K562 (cell line): ENCODE measurements around the gene KCNIP2. TPM values are rescaled to one million over a fixed set of nuclear protein-coding genes. Genes with fewer than 3 reads are reported as not detected.

Source experiments
- CHD7 ChIP-seq: fragments of 200-600 bp; sonication (generic); IDR thresholded peaks from one replicate; pipeline ENCODE4 v1.6.1; 2012; ENCODE audit warnings: mild to moderate bottlenecking, low read depth, low read length, inconsistent platforms
- EP400 ChIP-seq: fragments of 450-650 bp; IDR thresholded peaks from 2 replicates; pipeline ENCODE4 v1.6.1; 2017; ENCODE audit warnings: antibody characterized with exemption, mild to moderate bottlenecking, moderate library complexity
- FOXK2 ChIP-seq, 2 experiments: fragments of 450-650 bp; IDR thresholded peaks in 1 of 2; conservative IDR thresholded peaks in 1 of 2; 2 replicates each; pipeline ENCODE4 v1.6.1; 2016; ENCODE audit warnings: low read depth in 2 of 2, mild to moderate bottlenecking in 1 of 2
- GTF2E2 ChIP-seq: fragments of 200-800 bp; sonication (Bioruptor generic); IDR thresholded peaks from 2 replicates; pipeline ENCODE4 v1.6.1; 2016; ENCODE audit warnings: missing genetic modification characterization, missing compliant biosample characterization
- HDGF ChIP-seq: fragments of 450-650 bp; IDR thresholded peaks from 2 replicates; pipeline ENCODE4 v1.6.1; 2016
- HNRNPL ChIP-seq: fragments of 200-400 bp; formaldehyde crosslinking; IDR thresholded peaks from 2 replicates; pipeline ENCODE4 v1.6.1; 2017; ENCODE audit warnings: low read depth, mild to moderate bottlenecking, low read length
- KAT7 ChIP-seq: sonication (generic); formaldehyde crosslinking; IDR thresholded peaks from 2 replicates; pipeline ENCODE4 v1.8.0; 2022; ENCODE audit warnings: missing genetic modification reagents, mild to moderate bottlenecking, borderline replicate concordance
- MAZ ChIP-seq, 2 experiments: fragments of 450-650 bp in 1 of 2; sonication (generic) in 1 of 2; formaldehyde crosslinking; IDR thresholded peaks in 1 of 2; conservative IDR thresholded peaks in 1 of 2; 2 replicates each; pipeline versions ENCODE4 v1.4.0 to v1.5.0; 2020; ENCODE audit warnings: mild to moderate bottlenecking in 1 of 2, missing genetic modification reagents in 1 of 2
- RCOR1 ChIP-seq, 2 experiments: IDR thresholded peaks; 2 replicates each; pipeline ENCODE4 v1.6.1; 2012; ENCODE audit warnings: low read depth in 2 of 2, low read length in 2 of 2, borderline replicate concordance in 1 of 2, improper control_type of control experiment in 1 of 2
- ZBTB11 ChIP-seq, 3 experiments: fragments of 200-800 bp in 1 of 3; fragments of 250-450 bp in 1 of 3; fragments of 450-650 bp in 1 of 3; sonication (Bioruptor Pico) in 1 of 3; sonication (Bioruptor generic) in 1 of 3; formaldehyde crosslinking in 1 of 3; IDR thresholded peaks; 2 replicates each; pipeline versions ENCODE4 v1.6.1 to v1.8.0; 2016 to 2022; ENCODE audit warnings: mild to moderate bottlenecking in 2 of 3, missing genetic modification characterization in 2 of 3, missing compliant biosample characterization in 1 of 3, moderate library complexity in 1 of 3
- ZNF717 ChIP-seq: fragments of 250-450 bp; sonication (Bioruptor Pico); IDR thresholded peaks from 2 replicates; pipeline ENCODE4 v1.5.0; 2021
- polyA plus RNA-seq, 8 experiments: library from polyadenylated mRNA; depleted of rRNA in 4 of 8; stranded (reverse) in 5 of 8; unstranded in 3 of 8; fragments of >200 nt; fragmentation: Nextera tagmentation in 2 of 8; fragmentation: Illumina TruSeq in 1 of 8; extraction: Ambion mirVana in 2 of 8; extraction: Trizol in 1 of 8; gene quantifications; 2 replicates each; pipeline versions ENCODE4 v1.2.1 to v1.2.3, GENCODE V29; 2011 to 2014; ENCODE audit warnings: inconsistent platforms in 1 of 8, missing spikeins in 1 of 8
- total RNA-seq, 7 experiments: library from RNA; depleted of rRNA in 6 of 7; stranded (reverse); fragments of >200 nt in 6 of 7; fragmentation: Illumina TruSeq in 2 of 7; extraction: Trizol in 2 of 7; gene quantifications; 2 replicates each; pipeline versions ENCODE4 v1.2.1 to v1.2.3, GENCODE V29; 2011 to 2021; ENCODE audit warnings: low replicate concordance in 1 of 7

The KCNIP2 gene
- total and polyA plus RNA-seq, 9 of the 15 experiments (the other 6 are each of a cell fraction or from before 2014, with no cell fraction given): 2.5 to 7.6 (median 4.1) TPM

GRCh38 chr10:101830322-101831168 is 13.1 kb downstream of the KCNIP2 start (continued):
- TF ChIP-seq CHD7 (peak; percentile 50), RCOR1 (IDR thresholded peaks at IDR 0.05; ENCODE audit: borderline replicate concordance in 1 of 2, low read depth in 2 of 2, low read length in 2 of 2) (no peak), GTF2E2 (tag) (no peak), FOXK2 (conservative IDR thresholded peaks at IDR 0.05 in 1 of 2, IDR thresholded peaks at IDR 0.05 in 1 of 2; ENCODE audit: low read depth in 2 of 2) (peak; percentile 76 to 77; a peak in 3 of 4 replicates), ZNF717 (CRISPR knock-in tag) (no peak), ZBTB11 (CRISPR knock-in tag; IDR thresholded peaks at IDR 0.05) (peak in 1 of 3 experiments; percentile 74; a peak in 2 of 6 replicates), MAZ (CRISPR knock-in tag; conservative IDR thresholded peaks at IDR 0.05 in 1 of 2, IDR thresholded peaks at IDR 0.05 in 1 of 2) (peak in 1 of 2 experiments; percentile 93; a peak in 2 of 4 replicates), EP400 (peak; percentile 70; the same call in 1 of the 2 replicates), HNRNPL (peak; percentile 95), KAT7 (CRISPR knock-in tag) (peak; percentile 95), HDGF (peak; percentile 57; the same call in 1 of the 2 replicates)
